AG09309 (cell line): Measurements from ENCODE around the gene COX6B2.

Source experiments
- DNase-seq: peaks from one replicate; pipeline ENCODE4 v3.0.0-alpha.2; 2010; ENCODE audit warnings: low read depth
- H3K4me3 ChIP-seq: 2 replicates; pipeline ENCODE4 v1.5.1; 2011; ENCODE audit warnings: mild to moderate bottlenecking, low read depth, low read length, moderate library complexity; ENCODE audit not compliant: control insufficient read depth
- CTCF ChIP-seq: IDR thresholded peaks from 2 replicates; pipeline ENCODE4 v1.5.1; 2011; ENCODE audit warnings: mild to moderate bottlenecking, low read depth, low read length, inconsistent platforms; ENCODE audit not compliant: insufficient read depth, control insufficient read depth; ENCODE audit errors: missing control alignments

Gene COX6B2

GRCh38 chr19:55360902-55361301 is 6.4 kb upstream of the COX6B2 start:
- TF ChIP-seq CTCF = no peak
- H3K4me3 ChIP-seq = no peak overlapping the region
- DNase-seq = no peak

GRCh38 chr19:55358943-55359908 is 4.7 kb upstream of the COX6B2 start:
- no peak for TF ChIP-seq CTCF
- DNase-seq = no peak

GRCh38 chr19:55358493-55358892 is 4.0 kb upstream of the COX6B2 start:
- no peak overlapping the region for H3K4me3 ChIP-seq
- TF ChIP-seq CTCF = no peak
- DNase-seq = no peak

More at GRCh38 chr19:55358943-55359908, 4.7 kb upstream of the COX6B2 start:
- no peak overlapping the region for H3K4me3 ChIP-seq

- TF ChIP-seq CTCF = no peak
- DNase-seq = no peak
- no peak overlapping the region for H3K4me3 ChIP-seq
Measured at GRCh38 chr19:55355213-55355821, 798 bp upstream of the COX6B2 start.

- H3K4me3 ChIP-seq = peak overlapping the region; percentile 31
- no peak for TF ChIP-seq CTCF
- no peak for DNase-seq
Measured at GRCh38 chr19:55353803-55354697, 469 bp downstream of the COX6B2 start.

- H3K4me3 ChIP-seq = peak overlapping the region; percentile 31
- DNase-seq = no peak
- TF ChIP-seq CTCF = no peak
Measured at GRCh38 chr19:55353356-55353802, 1.1 kb downstream of the COX6B2 start.
